Osteoblast (primary cell): ENCODE data around the gene SLC50A1. TPM values are rescaled to one million over a fixed set of nuclear protein-coding genes. Genes with fewer than 3 reads are reported as not detected.

Experiments used
- DNase-seq: peaks from one replicate; pipeline ENCODE4 v3.0.0; 2011; ENCODE audit warnings: low spot score, mixed read lengths; ENCODE audit not compliant: insufficient read length; ENCODE audit errors: missing footprints
- H2AFZ ChIP-seq: 2 replicates; pipeline ENCODE4 v1.6.0; 2011; ENCODE audit warnings: mild to moderate bottlenecking, low read length
- H3K27ac ChIP-seq: 2 replicates; pipeline ENCODE4 v1.5.1; 2011; ENCODE audit warnings: mild to moderate bottlenecking, low read depth, low read length, moderate library complexity
- H3K27me3 ChIP-seq: 2 replicates; pipeline ENCODE4 v1.6.0; 2012; ENCODE audit warnings: mild to moderate bottlenecking, control low read depth, inconsistent platforms, low read length, moderate library complexity; ENCODE audit not compliant: insufficient read depth
- H3K36me3 ChIP-seq: 2 replicates; pipeline ENCODE4 v1.5.1; 2011; ENCODE audit warnings: mild to moderate bottlenecking, low read length, control low read depth, moderate library complexity; ENCODE audit not compliant: insufficient read depth
- H3K4me1 ChIP-seq: 2 replicates; pipeline ENCODE4 v1.5.1; 2011; ENCODE audit warnings: mild to moderate bottlenecking, low read length, control low read depth, moderate library complexity; ENCODE audit not compliant: insufficient read depth
- H3K4me2 ChIP-seq: 2 replicates; pipeline ENCODE4 v1.6.0; 2011; ENCODE audit warnings: mild to moderate bottlenecking, low read length; ENCODE audit not compliant: insufficient read depth
- H3K4me3 ChIP-seq: fragments of 200-600 bp; sonication (generic); 3 replicates; pipeline ENCODE4 v1.5.1; 2012; ENCODE audit warnings: mild to moderate bottlenecking, low read length, inconsistent platforms; ENCODE audit not compliant: insufficient read depth
- H3K79me2 ChIP-seq: 2 replicates; pipeline ENCODE4 v1.6.0; 2012; ENCODE audit warnings: mild to moderate bottlenecking, low read length, control low read depth, inconsistent platforms; ENCODE audit not compliant: insufficient read depth
- H3K9me3 ChIP-seq: 2 replicates; pipeline ENCODE4 v1.5.1; 2011; ENCODE audit warnings: low read depth, low read length, control low read depth
- H4K20me1 ChIP-seq: 2 replicates; pipeline ENCODE4 v1.6.0; 2012; ENCODE audit warnings: mild to moderate bottlenecking, low read length, control low read depth; ENCODE audit not compliant: insufficient read depth
- total RNA-seq: library from RNA; depleted of rRNA; stranded (reverse); fragments of >200 nt; gene quantifications from 2 replicates; pipeline ENCODE4 v1.2.3, GENCODE V29; 2012
- TF ChIP-seq, protein P1 (sequence below): IDR thresholded peaks from 2 replicates; pipeline ENCODE4 v1.5.1; 2011; ENCODE audit warnings: mild to moderate bottlenecking, low read depth, low read length, moderate library complexity; ENCODE audit errors: extremely low read depth

SLC50A1 gene
- total RNA-seq, 1 donor = 38.0 TPM

DNA sequence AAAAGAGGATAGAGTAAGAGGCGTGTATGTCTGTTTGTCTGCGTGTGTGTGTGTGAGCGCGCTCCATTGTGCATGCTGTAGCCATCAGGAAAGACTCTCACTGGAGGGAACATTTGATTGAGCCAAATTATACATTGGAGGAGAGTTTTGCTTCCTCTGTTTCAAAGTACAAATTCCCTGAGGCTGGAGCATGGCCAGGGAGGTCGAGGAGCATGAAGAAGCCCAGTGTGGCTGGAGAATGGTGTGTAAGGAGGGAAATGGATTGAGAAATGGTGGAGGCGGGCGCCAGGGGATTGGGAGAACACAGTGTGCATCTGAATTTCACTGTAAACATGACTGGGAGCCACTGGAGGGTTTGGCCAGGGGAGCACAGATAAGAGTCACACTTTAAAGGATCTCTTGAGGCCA, 30.0 kb upstream of the SLC50A1 start:
- Histone ChIP-seq H3K9me3 (no peaks in the 10 kb centered on the region), H3K27ac (no peak overlapping the region), H3K27me3 (peaks cover 16% of the 10 kb centered on the region), H3K4me1 (no peaks in the 10 kb centered on the region), H3K4me3 (no peak overlapping the region), H3K36me3 (no peaks in the 10 kb centered on the region), H4K20me1 (no peaks in the 10 kb centered on the region), H3K4me2 (no peak overlapping the region), H3K79me2 (no peaks in the 10 kb centered on the region), H2AFZ (no peak overlapping the region)
- TF ChIP-seq, protein P1, sequence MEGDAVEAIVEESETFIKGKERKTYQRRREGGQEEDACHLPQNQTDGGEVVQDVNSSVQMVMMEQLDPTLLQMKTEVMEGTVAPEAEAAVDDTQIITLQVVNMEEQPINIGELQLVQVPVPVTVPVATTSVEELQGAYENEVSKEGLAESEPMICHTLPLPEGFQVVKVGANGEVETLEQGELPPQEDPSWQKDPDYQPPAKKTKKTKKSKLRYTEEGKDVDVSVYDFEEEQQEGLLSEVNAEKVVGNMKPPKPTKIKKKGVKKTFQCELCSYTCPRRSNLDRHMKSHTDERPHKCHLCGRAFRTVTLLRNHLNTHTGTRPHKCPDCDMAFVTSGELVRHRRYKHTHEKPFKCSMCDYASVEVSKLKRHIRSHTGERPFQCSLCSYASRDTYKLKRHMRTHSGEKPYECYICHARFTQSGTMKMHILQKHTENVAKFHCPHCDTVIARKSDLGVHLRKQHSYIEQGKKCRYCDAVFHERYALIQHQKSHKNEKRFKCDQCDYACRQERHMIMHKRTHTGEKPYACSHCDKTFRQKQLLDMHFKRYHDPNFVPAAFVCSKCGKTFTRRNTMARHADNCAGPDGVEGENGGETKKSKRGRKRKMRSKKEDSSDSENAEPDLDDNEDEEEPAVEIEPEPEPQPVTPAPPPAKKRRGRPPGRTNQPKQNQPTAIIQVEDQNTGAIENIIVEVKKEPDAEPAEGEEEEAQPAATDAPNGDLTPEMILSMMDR = no peak
- no peak for DNase-seq

DNA sequence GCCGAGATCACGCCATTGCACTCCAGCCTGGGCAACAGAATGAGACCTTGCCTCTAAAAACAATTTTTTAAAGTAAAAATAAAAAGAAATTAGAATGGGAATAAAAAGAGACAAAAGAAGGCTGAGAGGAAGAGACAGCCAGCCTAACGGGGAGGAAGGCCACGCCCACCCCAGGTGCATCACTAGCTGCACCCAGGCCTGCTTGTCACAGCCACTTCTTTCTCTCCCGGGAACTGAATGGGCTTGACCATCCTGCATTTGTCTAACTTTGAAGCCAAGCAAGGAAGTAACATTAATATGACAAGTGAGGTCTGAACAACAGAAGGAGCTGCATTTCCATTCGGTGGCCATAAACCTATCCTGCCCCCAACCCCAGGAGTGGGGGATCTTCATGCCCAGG, 28.8 kb upstream of the SLC50A1 start:
- no peak for DNase-seq
- Histone ChIP-seq H3K79me2 (no peaks in the 10 kb centered on the region), H3K4me3 (no peak overlapping the region), H3K4me2 (no peak overlapping the region), H3K27me3 (peaks cover 16% of the 10 kb centered on the region), H4K20me1 (no peaks in the 10 kb centered on the region), H2AFZ (no peak overlapping the region), H3K9me3 (no peaks in the 10 kb centered on the region), H3K27ac (no peak overlapping the region), H3K36me3 (no peaks in the 10 kb centered on the region), H3K4me1 (no peaks in the 10 kb centered on the region)
- TF ChIP-seq, protein P1 = no peak

DNA sequence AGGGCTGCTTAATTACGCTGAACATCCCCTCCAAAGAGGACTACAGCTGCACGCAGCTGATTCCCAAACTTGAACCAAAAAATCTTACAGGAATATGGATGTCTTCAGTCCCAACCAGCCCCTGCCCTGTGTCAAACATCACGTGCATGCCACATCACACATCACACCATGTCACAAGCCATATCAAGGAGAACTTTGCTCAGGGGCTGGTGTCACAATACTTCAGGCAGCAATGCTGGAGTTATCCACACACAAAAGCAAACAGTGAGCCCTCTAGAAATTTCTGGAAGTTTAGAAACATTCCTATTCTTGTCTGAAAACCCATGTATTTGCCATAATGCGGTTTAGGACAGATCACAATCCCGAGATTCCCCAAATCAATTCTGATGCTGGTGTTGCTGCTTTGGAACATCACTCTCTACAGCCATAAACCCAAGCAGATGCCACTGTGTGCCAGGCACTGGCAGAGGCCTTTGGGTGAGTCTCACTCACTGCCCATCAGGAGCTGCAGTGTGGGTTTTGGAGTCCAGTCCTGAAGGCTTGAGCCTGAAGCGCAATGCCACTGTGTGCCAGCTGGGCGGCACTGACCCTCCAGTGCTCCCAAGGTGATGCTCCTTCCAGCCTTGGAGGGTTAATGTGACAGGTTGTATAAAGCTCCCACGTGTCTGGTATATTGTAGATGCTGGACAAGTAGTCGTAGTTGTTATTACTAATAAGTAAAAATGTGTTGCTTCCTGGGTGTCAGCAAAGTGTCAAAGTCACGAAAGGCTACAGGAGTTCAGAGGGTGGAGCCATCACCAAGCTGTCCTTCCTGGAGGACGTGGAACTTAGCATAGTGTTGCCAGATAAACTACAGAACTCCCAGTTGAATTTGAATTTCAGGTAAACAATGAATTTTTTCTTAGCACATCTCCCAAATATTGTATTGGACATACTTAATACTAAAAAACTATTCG, 28.1 kb upstream of the SLC50A1 start:
- no peak overlapping the region for H3K4me3 ChIP-seq
- no peaks in the 10 kb centered on the region for H3K4me1 ChIP-seq
- no peak overlapping the region for H3K4me2 ChIP-seq
- TF ChIP-seq, protein P1 = no peak
- no peak for DNase-seq
- H3K9me3 ChIP-seq = no peaks in the 10 kb centered on the region
- H3K36me3 ChIP-seq = no peaks in the 10 kb centered on the region
- peaks cover 16% of the 10 kb centered on the region for H3K27me3 ChIP-seq
- no peaks in the 10 kb centered on the region for H4K20me1 ChIP-seq
- no peak overlapping the region for H3K27ac ChIP-seq
- H3K79me2 ChIP-seq = no peaks in the 10 kb centered on the region
- H2AFZ ChIP-seq = no peak overlapping the region

DNA sequence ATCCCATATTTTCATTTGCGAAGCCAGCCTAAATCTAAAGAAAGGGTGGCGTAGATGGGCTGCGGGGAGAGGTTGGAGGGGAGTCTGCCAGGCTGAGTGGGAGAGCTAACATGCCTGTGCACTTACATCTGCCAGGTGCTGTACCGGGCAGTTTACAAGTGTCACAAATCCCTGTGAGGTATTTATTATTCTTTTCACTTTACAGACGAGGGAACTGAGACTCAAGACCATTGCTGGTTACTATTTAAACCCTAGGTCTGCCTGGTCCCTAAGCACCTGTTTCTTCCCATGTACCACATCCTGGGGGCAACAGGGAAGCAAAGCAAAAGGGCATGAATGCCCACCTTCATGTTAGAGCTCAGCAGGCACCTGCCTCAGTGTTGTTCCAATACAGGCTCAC, 27.4 kb upstream of the SLC50A1 start:
- H4K20me1 ChIP-seq = no peaks in the 10 kb centered on the region
- no peak overlapping the region for H3K27ac ChIP-seq
- H2AFZ ChIP-seq = no peak overlapping the region
- no peak overlapping the region for H3K4me3 ChIP-seq
- no peaks in the 10 kb centered on the region for H3K4me1 ChIP-seq
- H3K27me3 ChIP-seq = peaks cover 16% of the 10 kb centered on the region
- H3K4me2 ChIP-seq = no peak overlapping the region
- no peaks in the 10 kb centered on the region for H3K36me3 ChIP-seq
- no peaks in the 10 kb centered on the region for H3K79me2 ChIP-seq
- TF ChIP-seq, protein P1 = no peak
- peak; percentile 74 for DNase-seq
- no peaks in the 10 kb centered on the region for H3K9me3 ChIP-seq
